H1 (cell line): ENCODE results near the gene ADCY3. TPM values are rescaled to one million over a fixed set of nuclear protein-coding genes. Genes with fewer than 3 reads are reported as not detected.

Experiments used
- CTCF ChIA-PET: fragments of 300-600 bp; sonication (Branson Sonifier 250); formaldehyde crosslinking; loops from one replicate; lab custom pipeline; 2021; ENCODE audit not compliant: partially characterized antibody; lab: Charles Lee
- POLR2A ChIA-PET: fragments of 300-600 bp; sonication (Branson Sonifier 250); formaldehyde crosslinking; loops from one replicate; lab custom pipeline; 2021; ENCODE audit warnings: inconsistent platforms; ENCODE audit not compliant: partially characterized antibody; lab: Charles Lee
- DNase-seq, 2 experiments: peaks; one replicate each; pipeline versions ENCODE4 v3.0.0 to v3.0.0-alpha.2; 2010 to 2022; ENCODE audit warnings: low spot score in 2 of 2, low read depth in 1 of 2, mixed read lengths in 1 of 2
- FAIRE-seq: peaks from 2 replicates; lab custom pipeline; 2011; peaks lifted over from hg19 to GRCh38; lab: Jason Lieb, UNC
- H2AFZ ChIP-seq: 2 replicates; pipeline ENCODE4 v1.8.1; 2012; ENCODE audit warnings: low read length, inconsistent platforms
- H2AK5ac ChIP-seq: 2 replicates; pipeline ENCODE4 v1.6.1; 2013; ENCODE audit warnings: low read depth, low read length
- H2BK120ac ChIP-seq: replicated peaks from 2 replicates; pipeline ENCODE3; 2013; ENCODE audit warnings: low read depth, low read length, inconsistent platforms
- H2BK12ac ChIP-seq: 2 replicates; pipeline ENCODE4 v1.6.1; 2013; ENCODE audit warnings: low read depth, low read length
- H2BK15ac ChIP-seq: 2 replicates; pipeline ENCODE4 v1.6.1; 2013; ENCODE audit warnings: low read length
- H2BK20ac ChIP-seq: 2 replicates; pipeline ENCODE4 v1.6.1; 2013; ENCODE audit warnings: low read length
- H2BK5ac ChIP-seq: 2 replicates; pipeline ENCODE4 v1.6.1; 2013; ENCODE audit warnings: low read depth, low read length
- H3K14ac ChIP-seq: 2 replicates; pipeline ENCODE4 v1.6.1; 2013; ENCODE audit warnings: inconsistent platforms; ENCODE audit not compliant: insufficient read length
- H3K18ac ChIP-seq: 2 replicates; pipeline ENCODE4 v1.6.1; 2013; ENCODE audit warnings: low read length; ENCODE audit errors: extremely low read depth
- H3K23ac ChIP-seq: 2 replicates; pipeline ENCODE4 v1.6.1; 2013; ENCODE audit warnings: inconsistent platforms; ENCODE audit not compliant: insufficient read length
- H3K23me2 ChIP-seq: 2 replicates; pipeline ENCODE4 v1.6.1; 2013; ENCODE audit warnings: low read depth, low read length
- H3K27ac ChIP-seq: 2 replicates; pipeline ENCODE4 v1.6.1; 2011; ENCODE audit warnings: low read depth, low read length, inconsistent platforms
- H3K27me3 ChIP-seq, 4 experiments: replicated peaks in 1 of 4; 1 replicate in 1 of 4; 2 replicates in 3 of 4; pipeline versions ENCODE4 v1.6.1 to v1.8.1; 2011 to 2013; ENCODE audit warnings: low read length in 3 of 4, mild to moderate bottlenecking in 3 of 4, inconsistent platforms in 2 of 4, mixed read lengths in 2 of 4, moderate library complexity in 1 of 4; ENCODE audit not compliant: control insufficient read depth in 3 of 4, insufficient read depth in 3 of 4; ENCODE audit errors: extremely low read depth in 1 of 4
- H3K36me3 ChIP-seq, 4 experiments: 2 replicates each; pipeline versions ENCODE4 v1.6.1 to v1.8.1; 2011 to 2013; ENCODE audit warnings: mild to moderate bottlenecking in 4 of 4, low read length in 3 of 4, moderate library complexity in 2 of 4, control low read depth in 1 of 4, inconsistent platforms in 1 of 4; ENCODE audit not compliant: insufficient read depth in 4 of 4, control insufficient read depth in 2 of 4
- H3K4ac ChIP-seq: replicated peaks from 2 replicates; pipeline ENCODE3; 2013; ENCODE audit warnings: low read length, low read depth, mixed read lengths, inconsistent platforms; ENCODE audit not compliant: insufficient read length
- H3K4me1 ChIP-seq, 4 experiments: replicated peaks in 1 of 4; 1 replicate in 1 of 4; 2 replicates in 3 of 4; pipeline versions ENCODE4 v1.6.1 to v1.8.1; 2011 to 2013; ENCODE audit warnings: low read length in 3 of 4, inconsistent platforms in 2 of 4, mixed read lengths in 1 of 4; ENCODE audit not compliant: insufficient read depth in 4 of 4, control insufficient read depth in 3 of 4
- H3K4me2 ChIP-seq, 2 experiments: 2 replicates each; pipeline versions ENCODE4 v1.6.1 to v1.8.1; 2011 to 2013; ENCODE audit warnings: low read depth in 2 of 2, low read length in 2 of 2, control low read depth in 1 of 2, inconsistent platforms in 1 of 2, mild to moderate bottlenecking in 1 of 2; ENCODE audit not compliant: insufficient read depth in 1 of 2
- H3K4me3 ChIP-seq, 4 experiments: fragments of 200-600, 300-600 bp in 1 of 4; sonication (generic), shearing (Covaris generic), sonication (Bioruptor Twin) in 1 of 4; 2 replicates each; pipeline versions ENCODE4 v1.5.1 to v1.8.1; 2011 to 2016; ENCODE audit warnings: low read length in 4 of 4, low read depth in 3 of 4, control low read depth in 2 of 4, inconsistent platforms in 2 of 4, mild to moderate bottlenecking in 2 of 4, mixed read lengths in 1 of 4, moderate library complexity in 1 of 4; ENCODE audit not compliant: insufficient read depth in 2 of 4; ENCODE audit errors: extremely low read depth in 1 of 4
- H3K56ac ChIP-seq: replicated peaks from 2 replicates; pipeline ENCODE3; 2013; ENCODE audit warnings: low read depth, mild to moderate bottlenecking, mixed read lengths, low read length, inconsistent platforms; ENCODE audit not compliant: insufficient read length
- H3K79me1 ChIP-seq: 2 replicates; pipeline ENCODE4 v1.6.1; 2013; ENCODE audit warnings: low read depth, low read length, control low read depth
- H3K79me2 ChIP-seq, 2 experiments: 2 replicates each; pipeline versions ENCODE4 v1.6.1 to v1.8.1; 2012 to 2013; ENCODE audit warnings: low read length in 2 of 2, mild to moderate bottlenecking in 2 of 2, inconsistent platforms in 1 of 2; ENCODE audit not compliant: insufficient read depth in 2 of 2, control insufficient read depth in 1 of 2
- H3K9ac ChIP-seq, 4 experiments: replicated peaks in 1 of 4; 1 replicate in 1 of 4; 2 replicates in 3 of 4; pipeline versions ENCODE4 v1.6.1 to v1.8.1; 2011 to 2013; ENCODE audit warnings: low read depth in 3 of 4, low read length in 3 of 4, control low read depth in 2 of 4, mild to moderate bottlenecking in 2 of 4, moderate library complexity in 2 of 4, inconsistent platforms in 1 of 4; ENCODE audit errors: extremely low read depth in 1 of 4
- H3K9me3 ChIP-seq, 2 experiments: 2 replicates each; pipeline versions ENCODE4 v1.6.1 to v1.8.1; 2012 to 2013; ENCODE audit warnings: mild to moderate bottlenecking in 2 of 2, moderate library complexity in 2 of 2, control low read depth in 1 of 2, inconsistent platforms in 1 of 2, low read depth in 1 of 2, low read length in 1 of 2, mixed read lengths in 1 of 2; ENCODE audit not compliant: insufficient read depth in 2 of 2
- H4K20me1 ChIP-seq, 2 experiments: replicated peaks in 1 of 2; 2 replicates each; pipeline versions ENCODE3 to v1.8.1; 2011 to 2013; ENCODE audit warnings: inconsistent platforms in 2 of 2, low read length in 2 of 2, mild to moderate bottlenecking in 1 of 2; ENCODE audit not compliant: insufficient read depth in 2 of 2, control insufficient read depth in 1 of 2
- H4K5ac ChIP-seq: 2 replicates; pipeline ENCODE4 v1.6.1; 2013; ENCODE audit warnings: low read length, low read depth, mixed read lengths, inconsistent platforms; ENCODE audit not compliant: insufficient read length
- H4K8ac ChIP-seq: 2 replicates; pipeline ENCODE4 v1.8.0; 2013; ENCODE audit warnings: mild to moderate bottlenecking, moderate library complexity, low read length, inconsistent platforms; ENCODE audit not compliant: insufficient read depth; ENCODE audit errors: extremely low read depth
- H4K91ac ChIP-seq: replicated peaks from 2 replicates; pipeline ENCODE3; 2013; ENCODE audit warnings: low read length, mixed read lengths, inconsistent platforms; ENCODE audit not compliant: insufficient read length
- RFX5 ChIP-seq: IDR thresholded peaks from 2 replicates; pipeline ENCODE4 v1.6.1; 2011; ENCODE audit warnings: low read depth, low read length, improper control_type of control experiment, borderline replicate concordance
- polyA plus RNA-seq, 7 experiments: library from polyadenylated mRNA; depleted of rRNA in 3 of 7; stranded (reverse) in 5 of 7; unstranded in 2 of 7; fragments of >200 nt in 5 of 7; fragments of 200-250 nt in 2 of 7; gene quantifications; 1 replicate in 5 of 7; 2 replicates in 1 of 7; 4 replicates in 1 of 7; pipeline versions ENCODE4 v1.2.1 to v1.2.3, GENCODE V29; 2011 to 2013; ENCODE audit warnings: missing spikeins in 2 of 7, mixed read lengths in 2 of 7
- total RNA-seq: library from RNA; stranded (reverse); fragmentation: NEBNext Ultra II Directional; extraction: Animal tissue kit (Norgen Biotek cat#: 25700); gene quantifications from 2 replicates; pipeline ENCODE4 v1.2.1, GENCODE V29; 2021

Gene ADCY3
- total and polyA plus RNA-seq, 2 of the 8 experiments (the other 6 are each of a cell fraction or from before 2014, with no cell fraction given), result 45.1 to 52.9 TPM

GRCh38 chr2:24955921-24956320 is 35.9 kb upstream of the ADCY3 start:
- H3K36me3 ChIP-seq, result peaks cover 0 to 36% (median 11%) of the 10 kb centered on the region in 4 experiments; a peak in 5 of 8 replicates

More at GRCh38 chr2:24955921-24956320, 35.9 kb upstream of the ADCY3 start:
- no peak overlapping the region for H2BK12ac ChIP-seq
- POLR2A ChIA-PET, result no interaction called here
- H2AK5ac ChIP-seq, result no peak overlapping the region
- no peak overlapping the region for H3K4me3 ChIP-seq
- H3K4ac ChIP-seq, result no peak overlapping the region
- no peak overlapping the region for H3K4me2 ChIP-seq
- CTCF ChIA-PET, result interaction anchor here (1.6 kb wide), 1 partner anchor 170 kb away, joined by 4 read pairs; no protein-coding TSS in a partner anchor
- H2BK5ac ChIP-seq, result no peak overlapping the region
- no peak overlapping the region for H2AFZ ChIP-seq
- H3K9ac ChIP-seq, result no peak overlapping the region
- DNase-seq (no peak), FAIRE-seq (no peak)
- H3K14ac ChIP-seq, result no peak overlapping the region
- H4K91ac ChIP-seq, result no peak overlapping the region
- H2BK15ac ChIP-seq, result no peak overlapping the region
- H3K9me3 ChIP-seq, result no peaks in the 10 kb centered on the region
- no peak overlapping the region for H3K18ac ChIP-seq
- H2BK20ac ChIP-seq, result no peak overlapping the region
- H3K79me2 ChIP-seq, result no peaks in the 10 kb centered on the region
- TF ChIP-seq RFX5, result no peak
- H3K23ac ChIP-seq, result no peak overlapping the region
- no peak overlapping the region for H2BK120ac ChIP-seq
- no peak overlapping the region for H4K5ac ChIP-seq
- H3K27ac ChIP-seq, result no peak overlapping the region
- H4K20me1 ChIP-seq, result peaks cover 0 to 2% of the 10 kb centered on the region in 2 experiments
- no peaks in the 10 kb centered on the region for H3K27me3 ChIP-seq
- no peaks in the 10 kb centered on the region for H3K79me1 ChIP-seq
- H4K8ac ChIP-seq, result no peak overlapping the region
- H3K56ac ChIP-seq, result no peak overlapping the region
- no peaks in the 10 kb centered on the region for H3K4me1 ChIP-seq
- no peaks in the 10 kb centered on the region; the same call in 1 of the 2 replicates for H3K23me2 ChIP-seq
